GM21367 (cell line): ENCODE results near the gene YES1.
"Not testable (repeated sequence)": the region's sequence is repeated elsewhere in the genome, so short reads cannot be mapped to it uniquely, and the experiment has no call there.

Source experiments
- ATAC-seq: cut with Tn5 transposase; IDR thresholded peaks from one replicate; pipeline ENCODE4 v1.9.1; 2021; ENCODE audit not compliant: unreplicated experiment

The YES1 gene

GRCh38 chr18:785242-785641, 26.8 kb downstream of the YES1 start:
- ATAC-seq: peak; percentile 64

- no peak for ATAC-seq
Observed at GRCh38 chr18:784470-785172, 27.4 kb downstream of the YES1 start.

- ATAC-seq: no peak
Observed at GRCh38 chr18:778194-778927, 33.7 kb downstream of the YES1 start.

GRCh38 chr18:777021-777420, 35.0 kb downstream of the YES1 start:
- ATAC-seq: no peak

DNA sequence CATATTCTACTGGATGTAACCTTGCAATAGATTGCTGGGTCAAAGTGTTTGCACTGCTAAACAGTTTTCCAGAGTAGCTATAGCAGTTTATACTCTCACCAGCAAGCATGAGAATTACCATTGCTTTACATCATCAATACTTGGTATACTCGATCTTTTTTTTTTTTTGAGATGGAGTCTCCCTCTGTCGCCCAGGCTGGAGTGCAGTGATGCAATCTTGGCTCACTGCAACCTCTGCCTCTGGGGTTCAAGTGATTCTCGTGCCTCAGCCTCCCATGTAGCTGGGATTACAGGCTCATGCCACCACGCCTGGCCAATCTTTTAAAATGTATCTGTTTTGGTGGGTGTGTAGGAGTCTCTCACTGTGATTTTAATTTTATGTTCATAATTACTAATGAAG, 36.0 kb downstream of the YES1 start:
- not testable (repeated sequence) for ATAC-seq

GRCh38 chr18:774811-775210, 37.2 kb downstream of the YES1 start:
- no peak for ATAC-seq

GRCh38 chr18:773980-774624, 37.9 kb downstream of the YES1 start:
- ATAC-seq: no peak

DNA sequence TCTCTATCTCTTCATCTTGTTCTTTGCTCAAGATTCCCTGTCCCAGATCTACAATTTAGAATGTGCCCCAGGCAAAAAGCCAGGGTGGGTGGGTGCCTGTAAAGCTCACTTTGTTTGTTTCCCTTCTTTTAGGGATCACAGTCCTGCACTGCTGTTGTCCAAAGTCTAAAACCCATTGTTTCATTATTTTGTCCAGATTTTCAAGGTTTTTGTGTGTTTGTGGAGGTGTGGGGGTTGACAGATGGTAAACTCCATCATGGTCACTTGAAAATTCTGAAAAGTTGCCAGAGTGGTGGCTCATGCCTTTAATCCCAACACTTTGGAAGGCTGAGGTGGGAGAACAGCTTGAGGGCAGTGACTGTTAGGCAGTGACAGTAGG, 41.5 kb downstream of the YES1 start:
- ATAC-seq: no peak

GRCh38 chr18:767961-768360, 44.1 kb downstream of the YES1 start:
- ATAC-seq: no peak

DNA sequence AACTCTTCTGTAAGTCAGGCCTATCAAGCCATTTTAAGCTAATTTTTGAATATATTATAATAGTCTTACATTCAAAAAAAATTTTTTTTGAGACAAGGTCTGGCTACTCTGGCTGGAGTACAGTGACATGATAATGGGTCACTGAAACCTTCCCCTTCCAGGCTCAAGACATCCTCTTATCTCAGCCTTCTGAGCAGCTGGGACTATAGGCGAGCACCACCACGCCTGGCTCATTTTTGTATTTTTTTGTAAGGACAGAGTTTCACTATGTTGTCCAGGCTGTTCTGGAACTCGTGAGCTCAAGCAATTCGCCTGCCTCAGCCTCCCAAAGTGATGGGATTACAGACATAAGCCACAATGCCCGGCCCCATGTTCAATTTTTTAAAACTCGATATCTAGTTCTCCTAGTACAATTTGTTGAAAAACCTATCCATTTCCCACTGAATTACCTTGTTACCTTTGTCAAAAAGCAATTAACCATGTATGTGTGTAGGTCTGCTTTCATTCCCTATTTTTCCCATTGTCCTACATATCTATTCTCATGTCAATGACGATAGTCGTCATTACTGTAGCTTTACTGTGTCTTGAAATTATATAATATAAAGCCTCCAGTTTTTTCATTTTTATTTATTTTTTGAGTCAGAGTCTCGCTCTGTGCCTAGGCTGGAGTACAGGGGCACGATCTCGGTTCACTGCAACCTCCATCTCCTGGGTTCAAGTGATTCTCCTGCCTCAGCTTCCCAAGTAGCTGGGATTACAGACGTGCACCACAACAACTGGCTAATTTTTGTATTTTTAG, 44.8 kb downstream of the YES1 start:
- no peak for ATAC-seq

DNA sequence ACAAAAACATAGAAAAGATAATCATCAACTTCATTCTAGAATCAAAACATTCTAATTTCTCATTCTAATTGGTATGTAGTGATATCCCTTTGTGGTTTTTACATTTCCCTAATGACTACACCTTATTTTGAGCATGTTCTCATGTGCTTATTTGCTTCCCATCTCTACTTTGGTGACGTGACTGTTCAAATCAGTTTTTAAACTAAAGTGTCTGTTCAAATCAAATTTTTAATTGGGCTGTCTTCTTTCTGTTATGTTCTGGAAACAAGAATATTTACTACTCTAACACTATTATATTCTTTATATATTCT, 45.5 kb downstream of the YES1 start:
- ATAC-seq: no peak

DNA sequence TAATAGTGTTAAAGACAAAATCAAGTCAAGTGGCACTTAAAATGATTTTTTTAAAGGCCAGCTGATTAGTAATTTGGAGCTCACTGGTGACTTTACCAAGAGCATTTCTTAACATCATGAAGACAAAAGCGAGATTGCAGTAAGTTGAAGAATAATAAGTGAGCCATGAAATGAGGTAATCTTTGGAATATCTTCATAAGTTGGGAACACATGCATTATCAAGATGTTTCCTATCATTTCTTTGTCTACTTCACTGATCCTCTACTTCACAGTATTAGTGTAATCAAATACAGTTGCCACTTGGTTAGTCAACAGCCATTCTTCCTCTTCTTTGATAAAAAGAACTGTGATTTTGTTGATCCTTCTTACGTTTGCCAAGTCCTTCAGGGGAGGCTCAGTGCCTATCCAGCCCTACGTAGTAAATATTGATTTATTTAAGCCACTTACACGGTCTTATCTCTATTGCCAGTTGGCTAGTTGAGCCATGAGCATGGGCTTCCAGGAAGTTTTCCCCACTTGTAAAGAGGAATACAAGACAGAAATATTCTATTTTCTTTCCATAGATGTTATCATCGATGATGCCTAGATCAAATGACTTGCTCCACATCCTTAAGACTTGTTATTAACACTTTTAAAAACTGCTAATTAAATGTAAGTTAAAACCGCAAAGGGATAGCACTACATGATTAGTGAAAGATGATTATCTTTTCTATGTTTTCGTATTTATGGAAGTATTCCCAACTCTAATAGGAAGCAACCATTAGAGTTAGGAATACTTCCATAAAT, 46.1 kb downstream of the YES1 start:
- ATAC-seq: no peak

DNA sequence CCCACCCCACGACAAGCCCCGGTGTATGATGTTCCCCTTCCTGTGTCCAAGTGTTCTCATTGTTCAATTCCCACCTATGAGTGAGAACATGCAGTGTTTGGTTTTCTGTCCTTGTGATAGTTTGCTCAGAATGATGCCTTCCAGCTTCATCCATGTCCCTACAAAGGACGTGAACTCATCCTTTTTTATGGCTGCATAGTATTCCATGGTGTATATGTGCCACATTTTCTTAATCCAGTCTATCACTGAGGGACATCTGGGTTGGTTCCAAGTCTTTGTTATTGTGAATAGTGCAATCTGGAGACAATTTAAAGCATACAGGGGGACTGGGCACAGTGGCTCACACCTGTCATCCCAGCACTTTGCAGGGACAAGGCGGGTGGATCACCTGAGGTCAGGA, 52.2 kb downstream of the YES1 start:
- ATAC-seq: not testable (repeated sequence)

DNA sequence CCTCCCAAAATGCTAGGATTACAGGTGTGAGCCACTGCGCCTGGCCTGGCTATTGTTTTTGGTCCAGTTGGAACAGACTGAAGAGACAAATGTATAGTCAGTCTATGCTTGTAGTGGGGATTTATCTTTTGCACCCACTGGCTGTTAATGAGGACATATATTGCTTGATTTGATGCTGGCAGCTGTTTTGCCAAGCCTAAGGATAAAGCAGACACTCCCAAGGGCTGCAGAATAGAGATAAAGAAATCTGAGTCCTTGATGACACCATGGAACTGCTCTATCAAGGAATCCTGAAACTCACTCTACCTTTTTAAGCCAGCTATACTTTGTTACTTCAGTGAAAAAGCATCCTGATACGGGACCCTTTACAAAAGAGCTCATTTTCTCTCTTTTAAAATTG, 56.5 kb downstream of the YES1 start:
- no peak for ATAC-seq

DNA sequence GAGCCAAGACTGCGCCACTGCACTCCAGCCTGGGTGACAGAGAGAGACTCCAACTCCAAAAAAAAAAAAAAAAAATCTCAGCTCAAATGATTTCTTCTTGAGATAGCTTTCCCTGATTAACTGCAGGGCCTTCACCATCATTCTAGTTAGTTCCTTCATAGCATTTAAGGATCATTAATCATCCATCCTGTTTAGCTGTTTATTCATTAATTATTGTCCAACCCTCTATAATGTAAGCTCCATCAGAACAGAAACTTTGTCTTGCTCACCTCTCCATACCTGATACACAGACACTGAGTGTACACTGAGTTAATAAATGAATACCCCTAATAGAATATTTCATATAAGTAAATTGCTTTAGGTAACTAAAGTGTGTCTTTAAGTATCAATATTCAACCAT, 57.4 kb downstream of the YES1 start:
- ATAC-seq: no peak

- no peak for ATAC-seq
Observed at GRCh38 chr18:750456-750855, 61.6 kb downstream of the YES1 start.

- no peak for ATAC-seq
Observed at GRCh38 chr18:744832-745597, 67.0 kb downstream of the YES1 start.

DNA sequence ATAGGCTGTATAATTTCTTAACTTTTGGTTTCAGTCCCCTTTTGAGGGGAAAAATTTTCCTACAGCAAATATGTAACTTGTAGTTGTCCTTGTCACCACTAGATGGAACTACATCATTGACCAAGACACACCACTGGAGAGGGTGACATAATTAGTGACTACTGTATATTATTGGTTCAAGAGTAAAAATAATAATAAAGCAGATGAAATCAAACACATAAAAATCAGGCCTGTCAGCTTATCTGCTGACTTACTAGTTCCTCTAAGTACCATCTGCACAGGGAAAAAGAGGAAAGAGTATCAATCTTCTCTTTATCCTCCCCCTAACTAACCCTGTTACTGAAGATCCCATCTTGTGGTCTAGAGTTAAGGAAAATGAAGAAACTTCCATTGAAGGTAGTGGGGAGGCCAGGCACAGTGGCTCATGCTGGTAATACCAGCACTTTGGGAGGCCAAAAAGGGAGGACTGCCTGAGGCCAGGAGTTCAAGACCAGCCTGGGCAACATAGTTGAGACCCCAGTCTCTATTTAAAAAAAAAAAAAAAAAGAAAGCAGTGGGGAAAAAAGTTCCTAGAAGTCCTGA, 70.0 kb downstream of the YES1 start:
- peak; percentile 81 for ATAC-seq

GRCh38 chr18:732371-732770, 79.7 kb downstream of the YES1 start:
- no peak for ATAC-seq

DNA sequence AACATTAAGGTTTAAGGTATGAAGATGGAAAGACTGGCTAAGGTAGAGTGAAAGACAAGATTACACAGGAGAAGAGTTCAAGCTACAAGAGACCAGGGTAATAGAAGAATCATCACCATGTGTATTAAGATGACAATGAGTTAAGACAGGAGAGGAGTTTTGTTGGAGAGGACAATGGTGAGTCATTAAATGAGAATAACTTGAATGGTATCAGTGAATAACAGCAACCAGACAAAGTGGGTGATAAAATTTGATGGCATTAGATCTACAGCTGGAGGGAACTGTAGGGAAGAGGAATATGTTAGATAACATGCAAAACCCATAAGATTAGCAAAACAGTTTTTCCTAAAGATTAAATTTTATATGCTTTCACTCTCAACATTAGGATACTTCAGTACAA, 80.9 kb downstream of the YES1 start:
- ATAC-seq: no peak
